ENCODE measurements around the gene SMCHD1. TPM values are rescaled to one million over a fixed set of nuclear protein-coding genes. Genes with fewer than 3 reads are reported as not detected.

SMCHD1 gene
- total and polyA plus RNA-seq, 10 of the 15 experiments (the other 5 are each of a cell fraction or from before 2014, with no cell fraction given) = 6.0 to 110 (median 48.0) TPM

DNA sequence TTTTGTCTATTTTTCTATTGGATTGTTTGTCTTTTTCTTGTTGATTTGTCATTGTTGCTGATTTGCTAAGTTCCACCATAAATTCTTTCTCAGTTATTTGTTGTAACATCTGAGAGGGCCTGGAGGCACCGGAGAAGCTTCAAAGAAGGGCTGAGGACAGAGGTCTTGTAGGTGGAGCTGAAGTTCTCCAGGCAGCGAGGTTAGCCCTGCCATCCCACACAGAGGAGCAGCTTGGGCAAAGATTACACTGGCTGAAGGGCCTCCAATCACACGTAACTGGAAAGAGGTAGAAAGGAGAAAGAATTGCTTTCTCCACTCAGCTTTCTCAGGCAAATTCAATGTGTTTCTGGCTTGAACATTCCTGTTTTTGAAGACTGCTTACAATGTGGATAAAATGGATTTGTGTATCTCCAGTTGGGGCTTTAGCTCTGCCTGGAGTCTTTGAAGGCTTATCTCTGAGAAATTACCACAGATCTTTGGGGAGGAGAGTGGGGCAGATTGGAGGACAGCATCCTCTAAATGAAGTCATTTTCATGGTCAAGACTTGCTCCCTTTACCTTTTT is 170.2 kb downstream of the SMCHD1 start (continued):
- TF ChIP-seq, protein P1, sequence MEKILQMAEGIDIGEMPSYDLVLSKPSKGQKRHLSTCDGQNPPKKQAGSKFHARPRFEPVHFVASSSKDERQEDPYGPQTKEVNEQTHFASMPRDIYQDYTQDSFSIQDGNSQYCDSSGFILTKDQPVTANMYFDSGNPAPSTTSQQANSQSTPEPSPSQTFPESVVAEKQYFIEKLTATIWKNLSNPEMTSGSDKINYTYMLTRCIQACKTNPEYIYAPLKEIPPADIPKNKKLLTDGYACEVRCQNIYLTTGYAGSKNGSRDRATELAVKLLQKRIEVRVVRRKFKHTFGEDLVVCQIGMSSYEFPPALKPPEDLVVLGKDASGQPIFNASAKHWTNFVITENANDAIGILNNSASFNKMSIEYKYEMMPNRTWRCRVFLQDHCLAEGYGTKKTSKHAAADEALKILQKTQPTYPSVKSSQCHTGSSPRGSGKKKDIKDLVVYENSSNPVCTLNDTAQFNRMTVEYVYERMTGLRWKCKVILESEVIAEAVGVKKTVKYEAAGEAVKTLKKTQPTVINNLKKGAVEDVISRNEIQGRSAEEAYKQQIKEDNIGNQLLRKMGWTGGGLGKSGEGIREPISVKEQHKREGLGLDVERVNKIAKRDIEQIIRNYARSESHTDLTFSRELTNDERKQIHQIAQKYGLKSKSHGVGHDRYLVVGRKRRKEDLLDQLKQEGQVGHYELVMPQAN (conservative IDR thresholded peaks at IDR 0.05) = no peak
- TF ChIP-seq EGR1 (IDR thresholded peaks at IDR 0.05; ENCODE audit: borderline replicate concordance in 1 of 2, low read depth in 2 of 2, low read length in 2 of 2) (no peak), NFYA (IDR thresholded peaks at IDR 0.05; ENCODE audit: borderline replicate concordance, low read depth, low read length) (no peak), ESRRA (IDR thresholded peaks at IDR 0.05; ENCODE audit: low read length) (no peak), MYB (IDR thresholded peaks at IDR 0.05; ENCODE audit: borderline replicate concordance, low read depth, low read length) (no peak)

DNA sequence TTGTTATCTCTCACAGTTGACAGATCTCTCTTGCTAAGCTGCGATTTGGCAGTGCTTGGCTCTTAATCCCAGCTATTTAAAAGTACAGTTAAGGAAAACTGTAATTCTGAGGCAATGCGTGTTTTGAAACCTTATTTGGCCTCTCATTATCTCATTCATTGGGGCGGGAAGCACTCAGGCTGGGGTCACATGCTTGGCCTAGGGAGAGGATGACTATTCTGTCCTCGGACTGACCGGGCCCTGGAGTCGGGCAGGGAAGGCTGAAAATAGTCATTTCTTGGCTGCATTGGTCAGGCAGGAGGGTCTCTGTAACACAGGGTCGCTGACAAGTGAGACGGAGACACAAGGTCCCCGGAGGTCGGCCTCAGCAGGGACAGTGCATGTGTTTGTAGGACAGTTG is 171.1 kb downstream of the SMCHD1 start:
- no peak for ATAC-seq
- DNase-seq (ENCODE audit: low read depth, low spot score) = no peak
- no peaks in the 10 kb centered on the region for H3K36me3 ChIP-seq (ENCODE audit: control insufficient read depth in 2 of 2, insufficient read depth in 2 of 2, low read length in 1 of 2)
- ChIA-PET POLR2A (interaction anchor here (0.7 kb wide), 1 partner anchor 164 kb away, joined by 4 read pairs; no protein-coding TSS in a partner anchor), CTCF (no interaction called here), SMC1A (ENCODE audit: uncharacterized antibody, unreplicated experiment) (no interaction called here), RAD21 (ENCODE audit: unreplicated experiment) (no interaction called here)
- H3K9me3 ChIP-seq (replicated peaks; ENCODE audit: control insufficient read depth, insufficient read depth, low read length) = no peaks in the 10 kb centered on the region
- H3K4me1 ChIP-seq (ENCODE audit: control insufficient read depth, insufficient read depth, low read length) = no peaks in the 10 kb centered on the region
- 45% methylated on average over 10 of the region's 10 CpGs for WGBS (ENCODE audit: insufficient coverage, insufficient replicate concordance, low lambda C conversion rate, missing lambda C conversion rate)
- no peaks in the 10 kb centered on the region for H3K79me2 ChIP-seq (ENCODE audit: control insufficient read depth, insufficient read depth, low read length)
- no peak overlapping the region for H3K4me3 ChIP-seq
- H3K4me2 ChIP-seq (ENCODE audit: control insufficient read depth, insufficient read depth) = no peak overlapping the region
- BruUV-seq (replicated peaks) = no TSS peak
- H3K9ac ChIP-seq (ENCODE audit: control insufficient read depth, insufficient read depth, low read length) = no peak overlapping the region
- H4K20me1 ChIP-seq (ENCODE audit: control insufficient read depth, insufficient read depth) = no peaks in the 10 kb centered on the region
- H3K27ac ChIP-seq (ENCODE audit: control insufficient read depth, insufficient read depth) = no peak overlapping the region
- FAIRE-seq = no peak
- intact Hi-C loops (cut with micrococcal nuclease; ENCODE audit: unreplicated experiment) (no loop called here), in situ Hi-C loops (cut with MboI) (no loop called here)
- no peaks in the 10 kb centered on the region for H3K27me3 ChIP-seq (replicated peaks in 1 of 2; ENCODE audit: control insufficient read depth in 2 of 2, insufficient read depth in 2 of 2, low read length in 1 of 2)
- H2AFZ ChIP-seq (ENCODE audit: control insufficient read depth, low read depth, low read length) = no peak overlapping the region
- TF ChIP-seq STAT1 (conservative IDR thresholded peaks at IDR 0.05) (no peak), YY1 (IDR thresholded peaks at IDR 0.05; ENCODE audit: low read depth, low read length) (no peak), EP300 (IDR thresholded peaks at IDR 0.05; ENCODE audit: borderline replicate concordance in 1 of 2, control insufficient read depth in 1 of 2, low read depth in 2 of 2, low read length in 2 of 2) (no peak)
- TF ChIP-seq, protein P2, sequence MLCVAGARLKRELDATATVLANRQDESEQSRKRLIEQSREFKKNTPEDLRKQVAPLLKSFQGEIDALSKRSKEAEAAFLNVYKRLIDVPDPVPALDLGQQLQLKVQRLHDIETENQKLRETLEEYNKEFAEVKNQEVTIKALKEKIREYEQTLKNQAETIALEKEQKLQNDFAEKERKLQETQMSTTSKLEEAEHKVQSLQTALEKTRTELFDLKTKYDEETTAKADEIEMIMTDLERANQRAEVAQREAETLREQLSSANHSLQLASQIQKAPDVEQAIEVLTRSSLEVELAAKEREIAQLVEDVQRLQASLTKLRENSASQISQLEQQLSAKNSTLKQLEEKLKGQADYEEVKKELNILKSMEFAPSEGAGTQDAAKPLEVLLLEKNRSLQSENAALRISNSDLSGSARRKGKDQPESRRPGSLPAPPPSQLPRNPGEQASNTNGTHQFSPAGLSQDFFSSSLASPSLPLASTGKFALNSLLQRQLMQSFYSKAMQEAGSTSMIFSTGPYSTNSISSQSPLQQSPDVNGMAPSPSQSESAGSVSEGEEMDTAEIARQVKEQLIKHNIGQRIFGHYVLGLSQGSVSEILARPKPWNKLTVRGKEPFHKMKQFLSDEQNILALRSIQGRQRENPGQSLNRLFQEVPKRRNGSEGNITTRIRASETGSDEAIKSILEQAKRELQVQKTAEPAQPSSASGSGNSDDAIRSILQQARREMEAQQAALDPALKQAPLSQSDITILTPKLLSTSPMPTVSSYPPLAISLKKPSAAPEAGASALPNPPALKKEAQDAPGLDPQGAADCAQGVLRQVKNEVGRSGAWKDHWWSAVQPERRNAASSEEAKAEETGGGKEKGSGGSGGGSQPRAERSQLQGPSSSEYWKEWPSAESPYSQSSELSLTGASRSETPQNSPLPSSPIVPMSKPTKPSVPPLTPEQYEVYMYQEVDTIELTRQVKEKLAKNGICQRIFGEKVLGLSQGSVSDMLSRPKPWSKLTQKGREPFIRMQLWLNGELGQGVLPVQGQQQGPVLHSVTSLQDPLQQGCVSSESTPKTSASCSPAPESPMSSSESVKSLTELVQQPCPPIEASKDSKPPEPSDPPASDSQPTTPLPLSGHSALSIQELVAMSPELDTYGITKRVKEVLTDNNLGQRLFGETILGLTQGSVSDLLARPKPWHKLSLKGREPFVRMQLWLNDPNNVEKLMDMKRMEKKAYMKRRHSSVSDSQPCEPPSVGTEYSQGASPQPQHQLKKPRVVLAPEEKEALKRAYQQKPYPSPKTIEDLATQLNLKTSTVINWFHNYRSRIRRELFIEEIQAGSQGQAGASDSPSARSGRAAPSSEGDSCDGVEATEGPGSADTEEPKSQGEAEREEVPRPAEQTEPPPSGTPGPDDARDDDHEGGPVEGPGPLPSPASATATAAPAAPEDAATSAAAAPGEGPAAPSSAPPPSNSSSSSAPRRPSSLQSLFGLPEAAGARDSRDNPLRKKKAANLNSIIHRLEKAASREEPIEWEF (IDR thresholded peaks at IDR 0.05; ENCODE audit: insufficient replicate concordance, low read depth, low read length) = no peak
- TF ChIP-seq, protein P3, sequence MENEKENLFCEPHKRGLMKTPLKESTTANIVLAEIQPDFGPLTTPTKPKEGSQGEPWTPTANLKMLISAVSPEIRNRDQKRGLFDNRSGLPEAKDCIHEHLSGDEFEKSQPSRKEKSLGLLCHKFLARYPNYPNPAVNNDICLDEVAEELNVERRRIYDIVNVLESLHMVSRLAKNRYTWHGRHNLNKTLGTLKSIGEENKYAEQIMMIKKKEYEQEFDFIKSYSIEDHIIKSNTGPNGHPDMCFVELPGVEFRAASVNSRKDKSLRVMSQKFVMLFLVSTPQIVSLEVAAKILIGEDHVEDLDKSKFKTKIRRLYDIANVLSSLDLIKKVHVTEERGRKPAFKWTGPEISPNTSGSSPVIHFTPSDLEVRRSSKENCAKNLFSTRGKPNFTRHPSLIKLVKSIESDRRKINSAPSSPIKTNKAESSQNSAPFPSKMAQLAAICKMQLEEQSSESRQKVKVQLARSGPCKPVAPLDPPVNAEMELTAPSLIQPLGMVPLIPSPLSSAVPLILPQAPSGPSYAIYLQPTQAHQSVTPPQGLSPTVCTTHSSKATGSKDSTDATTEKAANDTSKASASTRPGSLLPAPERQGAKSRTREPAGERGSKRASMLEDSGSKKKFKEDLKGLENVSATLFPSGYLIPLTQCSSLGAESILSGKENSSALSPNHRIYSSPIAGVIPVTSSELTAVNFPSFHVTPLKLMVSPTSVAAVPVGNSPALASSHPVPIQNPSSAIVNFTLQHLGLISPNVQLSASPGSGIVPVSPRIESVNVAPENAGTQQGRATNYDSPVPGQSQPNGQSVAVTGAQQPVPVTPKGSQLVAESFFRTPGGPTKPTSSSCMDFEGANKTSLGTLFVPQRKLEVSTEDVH (IDR thresholded peaks at IDR 0.05; ENCODE audit: low read depth, partially characterized antibody) = no peak
